ENCODE results near the gene STK10.

DNA sequence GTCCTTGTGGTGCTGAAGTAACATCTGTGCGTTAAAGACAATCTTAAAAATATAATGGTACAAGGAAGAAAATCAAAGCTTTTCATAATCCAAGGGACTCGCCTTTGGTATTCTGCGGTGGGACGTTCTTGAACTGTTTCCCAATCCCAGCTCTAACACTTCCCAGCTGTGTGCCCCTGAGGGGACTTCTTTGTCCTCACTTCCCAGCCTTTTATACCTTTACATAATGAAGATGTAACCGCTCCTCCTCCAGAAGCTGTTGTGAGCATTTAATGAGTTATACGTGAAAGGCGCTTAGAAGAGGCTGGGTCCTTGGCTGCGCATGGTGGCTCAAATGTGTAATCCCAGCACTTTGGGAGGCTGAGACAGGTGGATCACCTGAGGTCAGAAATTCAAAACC is 16.9 kb downstream of the STK10 start:
- TF ChIP-seq, protein P1, sequence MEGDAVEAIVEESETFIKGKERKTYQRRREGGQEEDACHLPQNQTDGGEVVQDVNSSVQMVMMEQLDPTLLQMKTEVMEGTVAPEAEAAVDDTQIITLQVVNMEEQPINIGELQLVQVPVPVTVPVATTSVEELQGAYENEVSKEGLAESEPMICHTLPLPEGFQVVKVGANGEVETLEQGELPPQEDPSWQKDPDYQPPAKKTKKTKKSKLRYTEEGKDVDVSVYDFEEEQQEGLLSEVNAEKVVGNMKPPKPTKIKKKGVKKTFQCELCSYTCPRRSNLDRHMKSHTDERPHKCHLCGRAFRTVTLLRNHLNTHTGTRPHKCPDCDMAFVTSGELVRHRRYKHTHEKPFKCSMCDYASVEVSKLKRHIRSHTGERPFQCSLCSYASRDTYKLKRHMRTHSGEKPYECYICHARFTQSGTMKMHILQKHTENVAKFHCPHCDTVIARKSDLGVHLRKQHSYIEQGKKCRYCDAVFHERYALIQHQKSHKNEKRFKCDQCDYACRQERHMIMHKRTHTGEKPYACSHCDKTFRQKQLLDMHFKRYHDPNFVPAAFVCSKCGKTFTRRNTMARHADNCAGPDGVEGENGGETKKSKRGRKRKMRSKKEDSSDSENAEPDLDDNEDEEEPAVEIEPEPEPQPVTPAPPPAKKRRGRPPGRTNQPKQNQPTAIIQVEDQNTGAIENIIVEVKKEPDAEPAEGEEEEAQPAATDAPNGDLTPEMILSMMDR (IDR thresholded peaks at IDR 0.05) = no peak
- no peak for TF ChIP-seq POLR2A (IDR thresholded peaks at IDR 0.05)
